ENCODE measurements around the gene NTN4.
"Not testable (repeated sequence)": the region's sequence is repeated elsewhere in the genome, so short reads cannot be mapped to it uniquely, and the experiment has no call there.

DNA sequence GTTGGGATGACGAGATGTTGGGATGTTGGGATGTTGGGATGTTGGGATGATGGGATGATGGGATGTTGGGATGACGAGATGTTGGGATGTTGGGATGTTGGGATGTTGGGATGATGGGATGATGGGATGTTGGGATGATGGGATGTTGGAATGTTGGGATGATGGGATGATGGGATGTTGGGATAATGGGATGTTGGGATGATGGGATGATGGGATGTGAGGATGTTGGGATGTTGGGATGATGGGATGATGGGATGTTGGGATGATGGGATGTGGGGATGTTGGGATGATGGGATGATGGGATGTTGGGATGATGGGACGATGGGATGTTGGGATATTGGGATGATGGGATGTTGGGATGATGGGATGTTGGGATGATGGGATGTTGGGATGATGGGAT is 135.9 kb downstream of the NTN4 start:
- TF ChIP-seq, protein P1, sequence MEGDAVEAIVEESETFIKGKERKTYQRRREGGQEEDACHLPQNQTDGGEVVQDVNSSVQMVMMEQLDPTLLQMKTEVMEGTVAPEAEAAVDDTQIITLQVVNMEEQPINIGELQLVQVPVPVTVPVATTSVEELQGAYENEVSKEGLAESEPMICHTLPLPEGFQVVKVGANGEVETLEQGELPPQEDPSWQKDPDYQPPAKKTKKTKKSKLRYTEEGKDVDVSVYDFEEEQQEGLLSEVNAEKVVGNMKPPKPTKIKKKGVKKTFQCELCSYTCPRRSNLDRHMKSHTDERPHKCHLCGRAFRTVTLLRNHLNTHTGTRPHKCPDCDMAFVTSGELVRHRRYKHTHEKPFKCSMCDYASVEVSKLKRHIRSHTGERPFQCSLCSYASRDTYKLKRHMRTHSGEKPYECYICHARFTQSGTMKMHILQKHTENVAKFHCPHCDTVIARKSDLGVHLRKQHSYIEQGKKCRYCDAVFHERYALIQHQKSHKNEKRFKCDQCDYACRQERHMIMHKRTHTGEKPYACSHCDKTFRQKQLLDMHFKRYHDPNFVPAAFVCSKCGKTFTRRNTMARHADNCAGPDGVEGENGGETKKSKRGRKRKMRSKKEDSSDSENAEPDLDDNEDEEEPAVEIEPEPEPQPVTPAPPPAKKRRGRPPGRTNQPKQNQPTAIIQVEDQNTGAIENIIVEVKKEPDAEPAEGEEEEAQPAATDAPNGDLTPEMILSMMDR (conservative IDR thresholded peaks at IDR 0.05; ENCODE audit: low read depth, low read length), result not testable (repeated sequence)
- TF ChIP-seq EZH2 (IDR thresholded peaks at IDR 0.05; ENCODE audit: borderline replicate concordance, low read depth, low read length, poor library complexity, severe bottlenecking), result not testable (repeated sequence)
